Caco-2 (cell line): ENCODE results near the gene INSYN2B. TPM values are rescaled to one million over a fixed set of nuclear protein-coding genes. Genes with fewer than 3 reads are reported as not detected.
A peak's percentile ranks its signal among the peaks of the same experiment; 100 is the strongest.

Experiments
- BruUV-seq: library from RNA; stranded (reverse); fragments of 400-500 nt; replicated peaks from 2 replicates; lab custom pipeline; 2021; lab: Mats Ljungman, UMichigan
- CTCF ChIA-PET: fragments of 300-600 bp; sonication (Branson Sonifier 250); formaldehyde crosslinking; loops from one replicate; lab custom pipeline; 2022; ENCODE audit warnings: antibody characterized with exemption; lab: Charles Lee
- POLR2A ChIA-PET: fragments of 300-600 bp; sonication (Branson Sonifier 250); formaldehyde crosslinking; loops from one replicate; lab custom pipeline; 2022; ENCODE audit warnings: antibody characterized with exemption; lab: Charles Lee
- DNase-seq, 2 experiments: peaks; one replicate each; pipeline versions ENCODE4 v3.0.0 to v3.0.0-alpha.2; 2020 to 2022
- H3K27me3 ChIP-seq: replicated peaks from 2 replicates; pipeline ENCODE4 v1.6.0; 2011; ENCODE audit warnings: low read length; ENCODE audit not compliant: control insufficient read depth, insufficient read depth
- H3K36me3 ChIP-seq: 2 replicates; pipeline ENCODE4 v1.5.1; 2011; ENCODE audit warnings: low read length; ENCODE audit not compliant: control insufficient read depth, insufficient read depth
- H3K4me1 ChIP-seq: fragments of 250-450 bp; sonication (Bioruptor Pico); 2 replicates; pipeline ENCODE4 v1.5.1; 2020; ENCODE audit warnings: mild to moderate bottlenecking
- H3K4me3 ChIP-seq: 2 replicates; pipeline ENCODE4 v1.5.1; 2011; ENCODE audit warnings: low read depth, mild to moderate bottlenecking, control low read depth, low read length
- H3K9me3 ChIP-seq: fragments of 250-450 bp; sonication (Bioruptor Pico); 2 replicates; pipeline ENCODE4 v1.5.1; 2020; ENCODE audit warnings: mild to moderate bottlenecking, moderate library complexity
- H3K27ac Mint-ChIP-seq: one replicate; pipeline ENCODE4 v1.8.0; 2022; ENCODE audit warnings: mixed read lengths; ENCODE audit not compliant: unreplicated experiment
- H3K27me3 Mint-ChIP-seq: one replicate; pipeline ENCODE4 v1.8.0; 2022; ENCODE audit warnings: mixed read lengths; ENCODE audit not compliant: insufficient read depth, unreplicated experiment
- H3K36me3 Mint-ChIP-seq: one replicate; pipeline ENCODE4 v1.8.0; 2022; ENCODE audit warnings: mild to moderate bottlenecking, mixed read lengths; ENCODE audit not compliant: insufficient read depth, unreplicated experiment
- H3K4me1 Mint-ChIP-seq: one replicate; pipeline ENCODE4 v1.8.0; 2022; ENCODE audit warnings: low read depth, mixed read lengths; ENCODE audit not compliant: unreplicated experiment
- H3K4me3 Mint-ChIP-seq: one replicate; pipeline ENCODE4 v1.8.0; 2022; ENCODE audit warnings: mild to moderate bottlenecking, moderate library complexity, mixed read lengths; ENCODE audit not compliant: unreplicated experiment
- H3K9me3 Mint-ChIP-seq: one replicate; pipeline ENCODE4 v1.8.0; 2022; ENCODE audit warnings: mixed read lengths; ENCODE audit not compliant: unreplicated experiment
- intact Hi-C: fragments of 100-400 bp; cut with micrococcal nuclease; formaldehyde crosslinking; loops from one replicate; pipeline ENCODE4 v1.10.0; 2022; ENCODE audit not compliant: unreplicated experiment
- microRNA-seq: library from miRNA; unstranded; fragments of <30 nt; microRNA quantifications from one replicate; pipeline ENCODE4 v1.2.0, GENCODE V29; 2022
- total RNA-seq: library from RNA; stranded (reverse); gene quantifications from 2 replicates; pipeline ENCODE4 v1.2.3, GENCODE V29; 2022
- TF ChIP-seq, protein P1 (sequence below), 2 experiments: fragments of 200-600 bp in 1 of 2; IDR thresholded peaks; 1 replicate in 1 of 2; 2 replicates in 1 of 2; pipeline versions ENCODE4 v1.5.1 to v1.8.0; 2011 to 2022; ENCODE audit warnings: antibody characterized with exemption in 1 of 2, control low read depth in 1 of 2, inconsistent platforms in 1 of 2, low read depth in 1 of 2, low read length in 1 of 2, mild to moderate bottlenecking in 1 of 2, moderate library complexity in 1 of 2; ENCODE audit not compliant: insufficient read depth in 1 of 2, severe bottlenecking in 1 of 2, unreplicated experiment in 1 of 2

Gene INSYN2B
- total RNA-seq, 1 experiment from 2014 or later = not detected

DNA sequence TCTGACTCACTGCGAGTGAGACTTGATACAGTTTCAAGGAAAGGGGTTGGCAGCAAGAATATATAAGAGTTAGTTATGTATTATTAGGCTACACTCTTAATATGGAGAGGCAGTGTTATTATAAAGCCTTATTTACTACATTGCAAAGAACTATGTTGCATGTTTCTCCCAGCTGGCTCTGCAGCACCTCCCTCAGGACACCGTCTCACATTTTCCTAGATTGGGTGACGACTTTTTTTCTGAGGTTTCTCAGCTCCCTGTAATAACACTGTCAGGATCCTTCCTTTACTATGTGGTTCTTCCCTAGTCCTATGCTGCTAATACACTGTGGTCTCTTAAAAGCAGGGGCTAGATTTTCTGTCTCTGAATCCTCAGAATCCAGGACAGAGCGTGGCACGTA is 153.7 kb downstream of the INSYN2B start:
- H3K4me1 ChIP-seq = no peaks in the 10 kb centered on the region
- Mint-ChIP-seq H3K4me1 (no peaks in the 10 kb centered on the region), H3K4me3 (no peak overlapping the region), H3K36me3 (no peaks in the 10 kb centered on the region), H3K27me3 (peaks cover 5% of the 10 kb centered on the region), H3K27ac (no peak overlapping the region), H3K9me3 (peaks cover 7% of the 10 kb centered on the region)
- CTCF ChIA-PET = interaction anchor here (1.4 kb wide), 1 partner anchor 125 kb away, joined by 4 read pairs; no protein-coding TSS in a partner anchor
- BruUV-seq = no TSS peak
- TF ChIP-seq, protein P1, sequence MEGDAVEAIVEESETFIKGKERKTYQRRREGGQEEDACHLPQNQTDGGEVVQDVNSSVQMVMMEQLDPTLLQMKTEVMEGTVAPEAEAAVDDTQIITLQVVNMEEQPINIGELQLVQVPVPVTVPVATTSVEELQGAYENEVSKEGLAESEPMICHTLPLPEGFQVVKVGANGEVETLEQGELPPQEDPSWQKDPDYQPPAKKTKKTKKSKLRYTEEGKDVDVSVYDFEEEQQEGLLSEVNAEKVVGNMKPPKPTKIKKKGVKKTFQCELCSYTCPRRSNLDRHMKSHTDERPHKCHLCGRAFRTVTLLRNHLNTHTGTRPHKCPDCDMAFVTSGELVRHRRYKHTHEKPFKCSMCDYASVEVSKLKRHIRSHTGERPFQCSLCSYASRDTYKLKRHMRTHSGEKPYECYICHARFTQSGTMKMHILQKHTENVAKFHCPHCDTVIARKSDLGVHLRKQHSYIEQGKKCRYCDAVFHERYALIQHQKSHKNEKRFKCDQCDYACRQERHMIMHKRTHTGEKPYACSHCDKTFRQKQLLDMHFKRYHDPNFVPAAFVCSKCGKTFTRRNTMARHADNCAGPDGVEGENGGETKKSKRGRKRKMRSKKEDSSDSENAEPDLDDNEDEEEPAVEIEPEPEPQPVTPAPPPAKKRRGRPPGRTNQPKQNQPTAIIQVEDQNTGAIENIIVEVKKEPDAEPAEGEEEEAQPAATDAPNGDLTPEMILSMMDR (IDR thresholded peaks at IDR 0.05; ENCODE audit: insufficient read depth in 1 of 2, low read depth in 1 of 2, low read length in 1 of 2, severe bottlenecking in 1 of 2, unreplicated experiment in 1 of 2) = peak in 1 of 2 experiments; percentile 5
- no peaks in the 10 kb centered on the region for H3K36me3 ChIP-seq
- POLR2A ChIA-PET = no interaction called here
- no peaks in the 10 kb centered on the region for H3K27me3 ChIP-seq
- intact Hi-C loops = loop anchor here (5.0 kb wide), 1 partner anchor 124 kb away; no protein-coding TSS in a partner anchor
- H3K9me3 ChIP-seq = no peaks in the 10 kb centered on the region
- DNase-seq = no peak
- no peak overlapping the region for H3K4me3 ChIP-seq

DNA sequence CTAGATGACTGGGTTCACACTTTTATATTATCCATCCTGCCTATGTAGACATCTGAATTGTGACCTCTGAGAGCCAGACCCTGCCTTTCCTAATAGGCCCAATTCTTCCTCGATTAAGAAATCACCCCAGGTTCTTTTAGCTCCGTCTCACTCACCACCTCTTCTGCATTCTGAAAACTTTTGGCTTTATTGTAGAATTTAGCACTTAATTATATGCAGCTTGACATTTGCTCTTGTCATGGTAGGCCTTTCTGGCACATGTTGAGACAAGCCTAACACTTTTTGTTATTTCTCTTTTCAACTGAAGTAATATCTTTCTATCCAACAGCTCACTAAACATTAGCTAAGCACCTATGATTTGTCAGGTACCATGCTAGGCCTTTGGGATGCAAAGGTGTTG is 163.3 kb downstream of the INSYN2B start:
- intact Hi-C loops = no loop called here
- TF ChIP-seq, protein P1 (IDR thresholded peaks at IDR 0.05; ENCODE audit: insufficient read depth in 1 of 2, low read depth in 1 of 2, low read length in 1 of 2, severe bottlenecking in 1 of 2, unreplicated experiment in 1 of 2) = no peak
- no peak overlapping the region for H3K4me3 Mint-ChIP-seq
- H3K4me1 Mint-ChIP-seq = peaks cover 6% of the 10 kb centered on the region
- no peaks in the 10 kb centered on the region for H3K36me3 ChIP-seq
- POLR2A ChIA-PET = no interaction called here
- no peaks in the 10 kb centered on the region for H3K4me1 ChIP-seq
- H3K27me3 Mint-ChIP-seq = peaks cover 5% of the 10 kb centered on the region
- no peaks in the 10 kb centered on the region for H3K27me3 ChIP-seq
- H3K9me3 ChIP-seq = no peaks in the 10 kb centered on the region
- H3K4me3 ChIP-seq = no peak overlapping the region
- no peaks in the 10 kb centered on the region for H3K9me3 Mint-ChIP-seq
- no peak for DNase-seq
- H3K36me3 Mint-ChIP-seq = no peaks in the 10 kb centered on the region
- no TSS peak for BruUV-seq
- H3K27ac Mint-ChIP-seq = no peak overlapping the region
- CTCF ChIA-PET = no interaction called here

DNA sequence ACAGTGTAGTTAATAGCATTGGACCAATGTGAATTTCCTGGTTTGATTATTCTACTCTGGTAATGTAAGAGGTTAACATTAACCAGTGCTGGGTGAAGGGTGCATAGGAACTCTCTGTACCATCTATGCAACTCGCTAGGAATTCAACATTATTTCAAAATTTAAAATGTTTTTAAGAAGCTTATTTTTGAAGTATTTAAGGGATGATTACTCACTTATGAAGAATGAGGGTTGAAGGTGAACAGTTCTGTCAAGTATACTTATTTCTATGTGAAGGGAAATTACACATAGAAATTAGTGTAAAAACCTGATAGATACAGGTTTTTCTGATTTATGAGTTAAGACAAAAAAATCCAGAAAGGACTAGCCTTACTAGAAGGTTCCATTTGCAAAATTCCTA is 165.8 kb downstream of the INSYN2B start:
- no peak overlapping the region for H3K27ac Mint-ChIP-seq
- no peak for DNase-seq
- no peaks in the 10 kb centered on the region for H3K36me3 ChIP-seq
- POLR2A ChIA-PET = no interaction called here
- CTCF ChIA-PET = no interaction called here
- no peaks in the 10 kb centered on the region for H3K9me3 Mint-ChIP-seq
- BruUV-seq = no TSS peak
- H3K27me3 Mint-ChIP-seq = no peaks in the 10 kb centered on the region
- intact Hi-C loops = no loop called here
- H3K4me1 ChIP-seq = no peaks in the 10 kb centered on the region
- TF ChIP-seq, protein P1 (IDR thresholded peaks at IDR 0.05; ENCODE audit: insufficient read depth in 1 of 2, low read depth in 1 of 2, low read length in 1 of 2, severe bottlenecking in 1 of 2, unreplicated experiment in 1 of 2) = no peak
- no peak overlapping the region for H3K4me3 Mint-ChIP-seq
- H3K36me3 Mint-ChIP-seq = no peaks in the 10 kb centered on the region
- H3K27me3 ChIP-seq = no peaks in the 10 kb centered on the region
- H3K4me1 Mint-ChIP-seq = peaks cover 8% of the 10 kb centered on the region
- no peaks in the 10 kb centered on the region for H3K9me3 ChIP-seq
- H3K4me3 ChIP-seq = no peak overlapping the region

Small RNA genes lying within 50 kb of the gene (microRNA-seq; reads per million reads assigned to microRNA genes)
- not detected for gene MIR378E

Other genes with a start within 250 kb of the INSYN2B start
- 0.14 and 0.39 TPM in 2 replicates for gene FOXI1, start 125.4 kb upstream of the INSYN2B start, total RNA-seq